A549 (cell line): Measurements from ENCODE around the gene FBXO15. TPM values are rescaled to one million over a fixed set of nuclear protein-coding genes. Genes with fewer than 3 reads are reported as not detected.

Experiments used
- ATAC-seq, 2 experiments: fragments of 200-7000 bp in 1 of 2; fragments of >200 bp in 1 of 2; cut with Nextera tagmentation in 1 of 2; cut with Tn5 transposase in 1 of 2; 3 replicates each; pipeline versions ENCODE4 v1.8.0 to v1.9.1; 2018 to 2020; ENCODE audit warnings: mild to moderate bottlenecking in 1 of 2, moderate library complexity in 1 of 2
- CTCF ChIA-PET: fragments of 300-600 bp; sonication (Branson Sonifier 250); formaldehyde crosslinking; extraction: SDS; loops from one replicate; lab custom pipeline; 2021; ENCODE audit warnings: antibody characterized with exemption, inconsistent platforms; lab: Yijun Ruan, JAX
- POLR2A ChIA-PET: fragments of 350-600 bp; formaldehyde crosslinking; extraction: SDS; loops from one replicate; lab custom pipeline; 2021; ENCODE audit warnings: antibody characterized with exemption, inconsistent platforms; lab: Yijun Ruan, JAX
- DNase-seq, 2 experiments: peaks; one replicate each; pipeline versions ENCODE4 v3.0.0 to v3.0.0-alpha.2; 2011 to 2016; ENCODE audit warnings: low read depth in 1 of 2, low spot score in 1 of 2
- FAIRE-seq: peaks from 2 replicates; lab custom pipeline; 2011; peaks lifted over from hg19 to GRCh38; lab: Jason Lieb, UNC
- H3K27ac ChIP-seq, 2 experiments: fragments of >200 bp; sonication (Bioruptor Twin); formaldehyde crosslinking; 3 replicates each; pipeline ENCODE4 v1.5.1; 2016 to 2017
- H3K4me1 ChIP-seq: fragments of >200 bp; sonication (Bioruptor Twin); formaldehyde crosslinking; 3 replicates; pipeline ENCODE4 v1.6.1; 2016
- H3K4me2 ChIP-seq: fragments of >200 bp; sonication (Bioruptor Twin); formaldehyde crosslinking; 3 replicates; pipeline ENCODE4 v1.6.1; 2016
- H3K4me3 ChIP-seq: fragments of >200 bp; sonication (Bioruptor Twin); formaldehyde crosslinking; 3 replicates; pipeline ENCODE4 v1.5.1; 2016
- H3K9me3 ChIP-seq: fragments of >200 bp; sonication (Bioruptor Twin); formaldehyde crosslinking; 3 replicates; pipeline ENCODE4 v1.6.1; 2016
- BHLHE40 ChIP-seq: IDR thresholded peaks from 2 replicates; pipeline ENCODE4 v1.6.1; 2012; ENCODE audit warnings: low read depth, low read length, inconsistent platforms
- CBX8 ChIP-seq: fragments of 200-600 bp; sonication (generic); IDR thresholded peaks from 2 replicates; pipeline ENCODE4 v1.6.1; 2016
- CEBPB ChIP-seq, 2 experiments: fragments of >200 bp in 1 of 2; sonication (Bioruptor Twin) in 1 of 2; formaldehyde crosslinking in 1 of 2; IDR thresholded peaks; 2 replicates each; pipeline ENCODE4 v1.6.1; 2012 to 2016
- CHD2 ChIP-seq: fragments of 150-350 bp; IDR thresholded peaks from 2 replicates; pipeline ENCODE4 v1.6.1; 2014; ENCODE audit warnings: low read length; ENCODE audit not compliant: partially characterized antibody
- CHD4 ChIP-seq: fragments of 200-600 bp; sonication (generic); IDR thresholded peaks from 2 replicates; pipeline ENCODE4 v1.6.1; 2016; ENCODE audit warnings: antibody characterized with exemption, mild to moderate bottlenecking, borderline replicate concordance
- EHMT2 ChIP-seq: fragments of 200-600 bp; sonication (generic); IDR thresholded peaks from 2 replicates; pipeline ENCODE4 v1.6.1; 2016; ENCODE audit warnings: antibody characterized with exemption, low read depth, mild to moderate bottlenecking, moderate library complexity
- FOSB ChIP-seq: fragments of 250-450 bp; sonication (Bioruptor Pico); IDR thresholded peaks from 2 replicates; pipeline ENCODE4 v1.5.0; 2020; ENCODE audit warnings: mild to moderate bottlenecking, moderate library complexity
- FOSL2 ChIP-seq, 2 experiments: fragments of 450-650 bp in 1 of 2; fragments of >200 bp in 1 of 2; sonication (Bioruptor Twin) in 1 of 2; formaldehyde crosslinking; IDR thresholded peaks; 2 replicates each; pipeline versions ENCODE4 v1.5.0 to v1.6.1; 2016 to 2020; ENCODE audit warnings: mild to moderate bottlenecking in 1 of 2, moderate library complexity in 1 of 2
- FOXS1 ChIP-seq: fragments of 250-450 bp; sonication (Bioruptor Pico); IDR thresholded peaks from 2 replicates; pipeline ENCODE4 v1.5.0; 2020; ENCODE audit warnings: mild to moderate bottlenecking, moderate library complexity
- HDAC2 ChIP-seq: fragments of 200-600 bp; sonication (generic); IDR thresholded peaks from 2 replicates; pipeline ENCODE4 v1.6.1; 2016
- HMGXB4 ChIP-seq: fragments of 250-450 bp; sonication (Bioruptor Pico); IDR thresholded peaks from 2 replicates; pipeline ENCODE4 v1.5.0; 2021; ENCODE audit warnings: mild to moderate bottlenecking, moderate library complexity, borderline replicate concordance
- JUN ChIP-seq, 2 experiments: fragments of >200 bp; sonication (Bioruptor Twin); formaldehyde crosslinking; IDR thresholded peaks; 2 replicates in 1 of 2; 3 replicates in 1 of 2; pipeline ENCODE4 v1.6.1; 2016 to 2017
- JUNB ChIP-seq: fragments of >200 bp; sonication (Bioruptor Twin); formaldehyde crosslinking; IDR thresholded peaks from 2 replicates; pipeline ENCODE4 v1.6.1; 2016
- KDM1A ChIP-seq: fragments of 200-600 bp; sonication (generic); IDR thresholded peaks from 2 replicates; pipeline ENCODE4 v1.6.1; 2016; ENCODE audit warnings: low read depth, mild to moderate bottlenecking
- KDM5A ChIP-seq: fragments of 200-600 bp; sonication (generic); IDR thresholded peaks from 2 replicates; pipeline ENCODE4 v1.6.1; 2016; ENCODE audit warnings: antibody characterized with exemption, mild to moderate bottlenecking
- MAFK ChIP-seq: fragments of 450-650 bp; IDR thresholded peaks from 2 replicates; pipeline ENCODE4 v1.6.1; 2014; ENCODE audit not compliant: partially characterized antibody
- NFE2L2 ChIP-seq: fragments of 150-350 bp; conservative IDR thresholded peaks from 2 replicates; pipeline ENCODE4 v1.6.1; 2014; ENCODE audit warnings: low read length
- NPAS2 ChIP-seq: fragments of 250-450 bp; sonication (Bioruptor Pico); IDR thresholded peaks from 2 replicates; pipeline ENCODE4 v1.8.0; 2022; ENCODE audit warnings: mild to moderate bottlenecking, moderate library complexity, borderline replicate concordance
- NR3C1 ChIP-seq: fragments of >200 bp; sonication (Bioruptor Twin); formaldehyde crosslinking; IDR thresholded peaks from 3 replicates; pipeline ENCODE4 v1.6.1; 2017
- PHF8 ChIP-seq: fragments of 200-600 bp; sonication (generic); IDR thresholded peaks from 2 replicates; pipeline ENCODE4 v1.6.1; 2016; ENCODE audit warnings: low read depth, mild to moderate bottlenecking, antibody characterized with exemption, moderate library complexity, borderline replicate concordance
- RAD21 ChIP-seq, 2 experiments: fragments of >200 bp in 1 of 2; sonication (Bioruptor Twin) in 1 of 2; formaldehyde crosslinking in 1 of 2; IDR thresholded peaks in 1 of 2; conservative IDR thresholded peaks in 1 of 2; 2 replicates in 1 of 2; 3 replicates in 1 of 2; pipeline ENCODE4 v1.6.1; 2012 to 2018; ENCODE audit warnings: inconsistent platforms in 1 of 2
- RARB ChIP-seq: fragments of 250-450 bp; sonication (Bioruptor Pico); IDR thresholded peaks from 2 replicates; pipeline ENCODE4 v1.8.0; 2021; ENCODE audit warnings: mild to moderate bottlenecking, moderate library complexity
- RCOR1 ChIP-seq: fragments of 150-350 bp; IDR thresholded peaks from 2 replicates; pipeline ENCODE4 v1.6.1; 2014; ENCODE audit warnings: antibody characterized with exemption, low read length, low read depth
- RFX5 ChIP-seq: fragments of 450-650 bp; IDR thresholded peaks from 2 replicates; pipeline ENCODE4 v1.7.1; 2014; ENCODE audit warnings: antibody characterized with exemption, mild to moderate bottlenecking, moderate library complexity
- RNF2 ChIP-seq: fragments of 200-600 bp; sonication (generic); IDR thresholded peaks from 2 replicates; pipeline ENCODE4 v1.6.1; 2016; ENCODE audit warnings: low read depth, mild to moderate bottlenecking, antibody characterized with exemption, moderate library complexity, borderline replicate concordance
- SREBF2 ChIP-seq: fragments of 450-650 bp; IDR thresholded peaks from 2 replicates; pipeline ENCODE4 v1.6.1; 2014; ENCODE audit warnings: mild to moderate bottlenecking, moderate library complexity
- TP53 ChIP-seq: fragments of 250-450 bp; sonication (Bioruptor Pico); IDR thresholded peaks from 2 replicates; pipeline ENCODE4 v1.5.0; 2021; ENCODE audit warnings: mild to moderate bottlenecking, moderate library complexity
- USF2 ChIP-seq: fragments of 450-650 bp; IDR thresholded peaks from 2 replicates; pipeline ENCODE4 v1.6.1; 2014; ENCODE audit warnings: antibody characterized with exemption
- ZC3H11A ChIP-seq: fragments of 450-650 bp; IDR thresholded peaks from 2 replicates; pipeline ENCODE4 v1.6.1; 2014; ENCODE audit warnings: antibody characterized with exemption, mild to moderate bottlenecking
- ZFP36 ChIP-seq: fragments of 450-650 bp; IDR thresholded peaks from 2 replicates; pipeline ENCODE4 v1.6.1; 2014; ENCODE audit warnings: borderline replicate concordance; ENCODE audit not compliant: partially characterized antibody
- ZNF302 ChIP-seq: fragments of 250-450 bp; sonication (Bioruptor Pico); IDR thresholded peaks from 2 replicates; pipeline ENCODE4 v1.9.0; 2021; ENCODE audit warnings: inconsistent platforms, mild to moderate bottlenecking, moderate library complexity
- ZSCAN20 ChIP-seq: fragments of 250-450 bp; sonication (Bioruptor Pico); IDR thresholded peaks from 2 replicates; pipeline ENCODE4 v1.8.0; 2022; ENCODE audit warnings: mild to moderate bottlenecking, moderate library complexity
- WGBS: methylation state at CpG from one replicate; pipeline ENCODE4 v1.1.6; 2017; ENCODE audit errors: missing lambda C conversion rate; 5-methylcytosine and 5-hydroxymethylcytosine counted together
- polyA plus RNA-seq, 4 experiments: library from polyadenylated mRNA; depleted of rRNA in 3 of 4; stranded (reverse); fragments of >200 nt; fragmentation: RNase III in 1 of 4; extraction: RNeasy Plus Mini Kit Qiagen cat#74134 plus additional on column Dnase treatment in 1 of 4; gene quantifications; 2 replicates in 3 of 4; 3 replicates in 1 of 4; pipeline ENCODE4 v1.2.3, GENCODE V29; 2011 to 2017
- TF ChIP-seq, protein P1 (sequence below): fragments of 150-350 bp; IDR thresholded peaks from 2 replicates; pipeline ENCODE4 v1.6.1; 2014; ENCODE audit warnings: low read depth, mild to moderate bottlenecking, low read length
- TF ChIP-seq, protein P2 (sequence below): fragments of >200 bp; sonication (Bioruptor Twin); formaldehyde crosslinking; IDR thresholded peaks from 3 replicates; pipeline ENCODE4 v1.6.1; 2016
- TF ChIP-seq, protein P3 (sequence below): IDR thresholded peaks from 2 replicates; pipeline ENCODE4 v1.6.1; 2012

FBXO15 gene
- polyA plus RNA-seq, 2 of the 4 experiments (the other 2 are of a cell fraction): 1.3 to 2.3 TPM

DNA sequence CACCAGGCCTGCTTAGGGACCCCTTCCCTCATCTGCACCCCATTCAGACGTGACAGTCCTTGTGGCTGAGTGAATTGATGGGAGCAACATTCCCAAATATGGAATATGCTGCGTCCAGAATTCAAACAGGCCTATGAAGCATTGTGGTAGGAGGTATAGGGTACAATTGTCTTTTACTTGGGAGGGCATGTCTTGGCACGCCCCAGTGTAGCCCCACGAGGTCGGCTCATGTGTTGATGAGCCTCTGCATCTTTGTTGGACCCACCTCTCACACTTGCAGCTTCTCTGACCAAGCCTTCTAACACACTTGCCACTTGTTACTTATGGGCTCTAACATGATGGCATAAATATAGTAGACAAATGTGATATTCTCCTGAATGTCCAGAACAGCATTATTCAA is 2.2 kb upstream of the FBXO15 start (continued):
- TF ChIP-seq MAFK (no peak), JUNB (no peak), TP53 (no peak), ZFP36 (no peak)

GRCh38 chr18:74148543-74149070 is 973 bp upstream of the FBXO15 start:
- 2% methylated on average over 21 of the region's 25 CpGs for WGBS
- Histone ChIP-seq H3K27ac (peak overlapping the region; percentile 87 to 99), H3K9me3 (no peaks in the 10 kb centered on the region), H3K4me1 (peaks cover 6% of the 10 kb centered on the region; the same call in 1 of the 3 replicates), H3K4me3 (peak overlapping the region; percentile 68), H3K4me2 (peak overlapping the region; percentile 74)
- ChIA-PET POLR2A (no interaction called here), CTCF (no interaction called here)
- FAIRE-seq: no peak
- peak; percentile 4; a peak in 3 of 6 replicates for ATAC-seq
- no peak for TF ChIP-seq RAD21 (conservative IDR thresholded peaks at IDR 0.05 in 1 of 2, IDR thresholded peaks at IDR 0.05 in 1 of 2)
- TF ChIP-seq RFX5: no peak
- TF ChIP-seq JUN (IDR thresholded peaks at IDR 0.05): no peak
- TF ChIP-seq RARB (CRISPR knock-in tag): no peak
- no peak for TF ChIP-seq CBX8
- no peak for TF ChIP-seq USF2
- peak; percentile 37; the same call in 1 of the 2 replicates for TF ChIP-seq PHF8
- TF ChIP-seq HDAC2: no peak
- TF ChIP-seq BHLHE40: no peak
- TF ChIP-seq ZNF302: no peak
- TF ChIP-seq NFE2L2: no peak
- TF ChIP-seq JUNB: no peak
- TF ChIP-seq NR3C1: no peak
- TF ChIP-seq KDM5A: peak; percentile 85
- TF ChIP-seq CEBPB (IDR thresholded peaks at IDR 0.05): no peak
- DNase-seq: no peak

- Histone ChIP-seq H3K27ac (peak overlapping the region; percentile 97 to 99), H3K4me1 (peaks cover 6% of the 10 kb centered on the region; the same call in 1 of the 3 replicates), H3K4me2 (peak overlapping the region; percentile 94), H3K9me3 (no peaks in the 10 kb centered on the region), H3K4me3 (peak overlapping the region; percentile 68)
- 2% methylated on average over 15 of the region's 28 CpGs for WGBS
- ChIA-PET POLR2A (no interaction called here), CTCF (no interaction called here)
- DNase-seq: no peak
- TF ChIP-seq FOSL2 (IDR thresholded peaks at IDR 0.05) (no peak), FOSL2 (CRISPR knock-in tag; IDR thresholded peaks at IDR 0.05) (no peak), CHD4 (no peak), SREBF2 (no peak), EHMT2 (no peak), RAD21 (conservative IDR thresholded peaks at IDR 0.05 in 1 of 2, IDR thresholded peaks at IDR 0.05 in 1 of 2) (no peak), CHD2 (no peak), FOSB (no peak), NPAS2 (no peak), ZSCAN20 (no peak), RCOR1 (no peak), FOXS1 (CRISPR knock-in tag) (no peak), RNF2 (no peak), HMGXB4 (CRISPR knock-in tag) (no peak), KDM1A (no peak), ZC3H11A (no peak)
- TF ChIP-seq, protein P1, sequence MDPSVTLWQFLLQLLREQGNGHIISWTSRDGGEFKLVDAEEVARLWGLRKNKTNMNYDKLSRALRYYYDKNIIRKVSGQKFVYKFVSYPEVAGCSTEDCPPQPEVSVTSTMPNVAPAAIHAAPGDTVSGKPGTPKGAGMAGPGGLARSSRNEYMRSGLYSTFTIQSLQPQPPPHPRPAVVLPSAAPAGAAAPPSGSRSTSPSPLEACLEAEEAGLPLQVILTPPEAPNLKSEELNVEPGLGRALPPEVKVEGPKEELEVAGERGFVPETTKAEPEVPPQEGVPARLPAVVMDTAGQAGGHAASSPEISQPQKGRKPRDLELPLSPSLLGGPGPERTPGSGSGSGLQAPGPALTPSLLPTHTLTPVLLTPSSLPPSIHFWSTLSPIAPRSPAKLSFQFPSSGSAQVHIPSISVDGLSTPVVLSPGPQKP: no peak
- TF ChIP-seq, protein P2, sequence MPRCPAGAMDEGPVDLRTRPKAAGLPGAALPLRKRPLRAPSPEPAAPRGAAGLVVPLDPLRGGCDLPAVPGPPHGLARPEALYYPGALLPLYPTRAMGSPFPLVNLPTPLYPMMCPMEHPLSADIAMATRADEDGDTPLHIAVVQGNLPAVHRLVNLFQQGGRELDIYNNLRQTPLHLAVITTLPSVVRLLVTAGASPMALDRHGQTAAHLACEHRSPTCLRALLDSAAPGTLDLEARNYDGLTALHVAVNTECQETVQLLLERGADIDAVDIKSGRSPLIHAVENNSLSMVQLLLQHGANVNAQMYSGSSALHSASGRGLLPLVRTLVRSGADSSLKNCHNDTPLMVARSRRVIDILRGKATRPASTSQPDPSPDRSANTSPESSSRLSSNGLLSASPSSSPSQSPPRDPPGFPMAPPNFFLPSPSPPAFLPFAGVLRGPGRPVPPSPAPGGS: no peak
- TF ChIP-seq, protein P3, sequence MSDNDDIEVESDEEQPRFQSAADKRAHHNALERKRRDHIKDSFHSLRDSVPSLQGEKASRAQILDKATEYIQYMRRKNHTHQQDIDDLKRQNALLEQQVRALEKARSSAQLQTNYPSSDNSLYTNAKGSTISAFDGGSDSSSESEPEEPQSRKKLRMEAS: no peak
- no peak for ATAC-seq
- FAIRE-seq: no peak
Observed at GRCh38 chr18:74147491-74147778, 199 bp downstream of the FBXO15 start.
